ENCODE data around the gene ABCD3.

DNA sequence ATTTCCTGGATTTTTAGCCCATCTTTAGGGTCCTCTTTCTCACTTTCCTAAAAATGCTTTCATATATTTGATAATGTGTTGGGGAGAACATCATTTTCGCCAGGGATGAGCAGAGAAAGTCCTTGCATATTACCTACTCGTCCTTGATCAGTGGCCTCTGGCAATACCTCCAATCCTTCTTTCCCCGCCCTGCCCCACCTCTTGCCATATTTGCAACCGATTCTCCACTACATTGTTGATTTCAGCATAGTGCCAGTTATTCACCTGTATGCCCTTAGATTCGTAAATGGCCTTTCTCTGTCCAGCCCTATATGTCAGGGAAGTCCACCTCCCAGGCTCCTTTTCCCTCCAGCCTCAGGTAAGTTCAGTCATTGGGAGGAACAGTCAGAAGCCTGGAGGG, 136.9 kb downstream of the ABCD3 start:
- TF ChIP-seq SP1 (IDR thresholded peaks at IDR 0.05) (no peak), TARDBP (IDR thresholded peaks at IDR 0.05) (no peak), SUZ12 (IDR thresholded peaks at IDR 0.05) (no peak), LEF1 (IDR thresholded peaks at IDR 0.05; ENCODE audit: borderline replicate concordance) (no peak), ZNF384 (IDR thresholded peaks at IDR 0.05) (no peak), FOXM1 (IDR thresholded peaks at IDR 0.05; ENCODE audit: borderline replicate concordance) (no peak), NFRKB (IDR thresholded peaks at IDR 0.05) (no peak), ARNT (IDR thresholded peaks at IDR 0.05) (no peak), FOXA1 (IDR thresholded peaks at IDR 0.05) (no peak), FOXK2 (IDR thresholded peaks at IDR 0.05) (no peak), HDGF (IDR thresholded peaks at IDR 0.05; ENCODE audit: borderline replicate concordance) (no peak), ELF4 (IDR thresholded peaks at IDR 0.05) (no peak)
- TF ChIP-seq, protein P1, sequence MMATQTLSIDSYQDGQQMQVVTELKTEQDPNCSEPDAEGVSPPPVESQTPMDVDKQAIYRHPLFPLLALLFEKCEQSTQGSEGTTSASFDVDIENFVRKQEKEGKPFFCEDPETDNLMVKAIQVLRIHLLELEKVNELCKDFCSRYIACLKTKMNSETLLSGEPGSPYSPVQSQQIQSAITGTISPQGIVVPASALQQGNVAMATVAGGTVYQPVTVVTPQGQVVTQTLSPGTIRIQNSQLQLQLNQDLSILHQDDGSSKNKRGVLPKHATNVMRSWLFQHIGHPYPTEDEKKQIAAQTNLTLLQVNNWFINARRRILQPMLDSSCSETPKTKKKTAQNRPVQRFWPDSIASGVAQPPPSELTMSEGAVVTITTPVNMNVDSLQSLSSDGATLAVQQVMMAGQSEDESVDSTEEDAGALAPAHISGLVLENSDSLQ (IDR thresholded peaks at IDR 0.05): no peak

Data from HEK293T (cell line).